Measurements from ENCODE around the gene SHISAL1.

Gene SHISAL1

DNA sequence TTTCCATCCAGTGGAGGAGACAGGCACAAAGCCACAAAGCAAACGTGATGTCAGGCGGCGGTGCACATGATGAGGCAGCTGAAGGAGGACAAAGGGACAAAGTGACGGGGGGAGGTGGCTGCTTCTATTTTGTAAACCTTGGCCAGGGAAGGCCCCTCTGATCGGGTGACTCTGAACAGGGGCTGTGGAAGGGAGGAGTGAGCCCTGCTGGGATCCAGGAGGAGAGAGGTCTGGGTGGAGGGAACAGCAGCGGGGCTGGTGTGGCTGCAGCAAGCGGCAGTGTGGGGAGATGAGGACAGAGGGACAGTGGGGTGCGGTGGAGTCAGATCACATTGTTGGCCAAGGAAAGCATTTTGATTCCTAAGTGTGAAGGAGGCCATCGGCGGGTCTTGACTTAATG, 36.7 kb downstream of the SHISAL1 start:
- no peak for DNase-seq

GRCh38 chr22:44275631-44275995, 37.1 kb downstream of the SHISAL1 start:
- DNase-seq: no peak

GRCh38 chr22:44274918-44275630, 37.7 kb downstream of the SHISAL1 start:
- no peak for DNase-seq

GRCh38 chr22:44273175-44273574, 39.6 kb downstream of the SHISAL1 start:
- no peak for DNase-seq

DNA sequence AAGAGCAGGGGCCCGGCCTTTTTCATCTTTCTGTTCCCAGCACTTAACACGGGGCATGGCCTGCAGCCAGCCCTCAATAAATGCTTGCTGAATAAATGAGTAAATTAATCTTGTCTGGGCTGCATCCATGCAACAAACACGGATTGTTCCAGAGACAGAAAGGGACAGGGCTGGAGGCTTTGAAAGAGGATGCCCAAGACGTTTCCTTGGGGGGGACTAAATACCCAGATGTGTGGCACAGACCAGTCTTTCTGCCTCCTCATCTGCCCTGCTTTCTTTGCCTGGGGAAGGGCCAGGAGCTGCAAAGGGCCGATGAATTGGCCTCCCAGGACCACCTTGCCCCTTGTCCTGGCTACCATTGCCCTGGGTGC, 40.4 kb downstream of the SHISAL1 start:
- no peak for DNase-seq

DNA sequence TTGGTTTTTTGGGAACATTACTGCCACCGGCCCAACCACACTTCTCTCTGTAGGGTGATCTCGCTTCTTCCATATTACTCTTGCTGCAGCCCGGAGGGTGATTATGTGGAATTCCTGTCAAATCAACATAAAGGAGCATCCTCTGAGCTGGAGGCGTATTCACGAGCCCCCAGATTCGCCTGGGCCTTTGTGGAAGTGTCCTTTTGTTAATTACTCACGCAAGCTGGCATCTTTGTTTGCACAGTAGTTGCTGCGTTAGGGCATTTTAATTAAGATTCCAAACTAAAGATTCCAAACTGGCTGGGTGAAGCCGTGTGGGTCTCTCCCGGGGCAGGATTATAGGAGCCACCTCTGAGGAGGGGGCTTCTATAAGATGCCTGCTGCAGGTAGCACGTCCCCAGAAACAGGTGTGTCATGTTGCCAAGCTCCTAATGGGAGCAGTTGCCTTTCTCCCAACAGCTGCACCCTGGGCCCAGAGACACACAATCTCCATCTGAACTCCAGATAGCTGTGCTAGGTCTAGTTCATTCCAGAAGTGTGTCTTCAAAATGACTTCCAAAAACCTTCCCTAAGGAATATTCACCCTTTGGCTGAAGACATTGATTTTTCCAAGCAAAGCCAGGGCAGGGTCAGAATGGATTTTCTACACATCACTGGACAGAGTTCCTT, 40.9 kb downstream of the SHISAL1 start:
- DNase-seq: no peak

GRCh38 chr22:44271010-44271500, 41.7 kb downstream of the SHISAL1 start:
- DNase-seq: no peak

DNA sequence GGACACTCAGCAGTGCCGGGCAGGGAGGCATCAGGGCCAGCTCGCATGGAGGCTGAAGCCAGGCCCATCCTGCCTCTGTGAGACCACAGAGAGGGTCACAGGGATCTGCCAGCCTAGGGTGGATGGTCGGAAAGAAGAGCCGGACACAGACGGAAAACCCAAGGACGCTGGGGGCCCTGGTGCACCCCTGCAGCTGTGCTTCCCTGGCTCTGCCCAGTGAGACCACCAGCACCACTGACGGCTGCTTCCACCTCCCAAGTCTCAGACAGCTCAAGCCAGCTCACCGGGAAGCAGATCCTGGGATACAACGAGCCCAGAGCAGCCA, 42.2 kb downstream of the SHISAL1 start:
- DNase-seq: no peak

DNA sequence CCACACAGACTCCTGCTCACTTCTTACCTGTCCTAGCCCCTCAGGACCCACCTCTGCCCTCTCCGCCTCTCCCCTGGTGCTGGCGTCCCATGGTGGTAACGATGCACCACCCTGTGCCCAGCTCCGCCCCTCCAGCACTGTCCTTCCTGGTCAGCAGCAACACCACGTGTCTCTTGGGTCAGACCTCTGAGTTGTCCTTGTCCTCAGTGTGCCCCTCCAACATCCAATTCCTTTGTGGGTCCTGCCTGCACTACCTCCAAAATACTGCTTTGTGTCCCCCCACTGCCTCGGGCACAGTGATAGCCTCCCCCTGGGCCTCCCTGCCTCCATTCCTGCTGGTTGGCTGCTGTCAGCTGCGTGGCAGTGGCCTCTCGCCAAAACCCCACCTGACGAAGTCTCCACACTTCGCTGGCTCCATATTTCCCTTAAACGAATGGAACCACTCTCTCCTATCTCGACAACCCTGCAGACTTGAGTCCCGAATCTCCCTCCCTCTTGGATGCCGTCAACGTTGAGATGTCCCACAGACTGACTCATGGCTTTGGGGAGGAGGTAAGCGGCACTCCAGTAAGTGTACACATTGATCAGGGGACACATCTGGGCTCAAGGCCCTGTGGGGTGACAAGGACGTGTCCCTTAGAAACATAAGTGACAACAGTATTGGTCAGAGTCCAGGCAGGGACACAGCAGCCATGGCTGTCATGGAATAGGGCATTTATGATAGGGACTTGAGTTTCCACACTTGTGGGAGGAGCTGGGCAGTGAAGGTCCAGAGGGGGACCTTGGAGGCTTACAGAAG, 42.8 kb downstream of the SHISAL1 start:
- no peak for DNase-seq

DNA sequence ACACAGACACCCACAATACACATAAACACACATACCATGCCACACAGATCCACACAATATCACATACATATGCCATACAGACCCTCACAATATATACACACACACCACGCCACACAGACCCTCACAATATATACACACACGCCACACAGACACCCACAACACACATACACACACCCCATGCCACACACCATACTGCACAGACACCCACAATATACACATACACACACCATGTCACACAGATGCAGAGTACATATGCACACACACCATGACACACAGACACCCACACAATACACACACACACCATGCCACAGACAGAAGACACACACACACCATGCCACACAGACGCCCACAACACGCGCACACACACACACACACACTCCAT, 43.6 kb downstream of the SHISAL1 start:
- no peak for DNase-seq

- no peak for DNase-seq
These were observed 44.2 kb downstream of the SHISAL1 start for GRCh38 chr22:44268431-44269116.

- DNase-seq: no peak
These were observed 44.9 kb downstream of the SHISAL1 start for GRCh38 chr22:44267856-44268255.

DNA sequence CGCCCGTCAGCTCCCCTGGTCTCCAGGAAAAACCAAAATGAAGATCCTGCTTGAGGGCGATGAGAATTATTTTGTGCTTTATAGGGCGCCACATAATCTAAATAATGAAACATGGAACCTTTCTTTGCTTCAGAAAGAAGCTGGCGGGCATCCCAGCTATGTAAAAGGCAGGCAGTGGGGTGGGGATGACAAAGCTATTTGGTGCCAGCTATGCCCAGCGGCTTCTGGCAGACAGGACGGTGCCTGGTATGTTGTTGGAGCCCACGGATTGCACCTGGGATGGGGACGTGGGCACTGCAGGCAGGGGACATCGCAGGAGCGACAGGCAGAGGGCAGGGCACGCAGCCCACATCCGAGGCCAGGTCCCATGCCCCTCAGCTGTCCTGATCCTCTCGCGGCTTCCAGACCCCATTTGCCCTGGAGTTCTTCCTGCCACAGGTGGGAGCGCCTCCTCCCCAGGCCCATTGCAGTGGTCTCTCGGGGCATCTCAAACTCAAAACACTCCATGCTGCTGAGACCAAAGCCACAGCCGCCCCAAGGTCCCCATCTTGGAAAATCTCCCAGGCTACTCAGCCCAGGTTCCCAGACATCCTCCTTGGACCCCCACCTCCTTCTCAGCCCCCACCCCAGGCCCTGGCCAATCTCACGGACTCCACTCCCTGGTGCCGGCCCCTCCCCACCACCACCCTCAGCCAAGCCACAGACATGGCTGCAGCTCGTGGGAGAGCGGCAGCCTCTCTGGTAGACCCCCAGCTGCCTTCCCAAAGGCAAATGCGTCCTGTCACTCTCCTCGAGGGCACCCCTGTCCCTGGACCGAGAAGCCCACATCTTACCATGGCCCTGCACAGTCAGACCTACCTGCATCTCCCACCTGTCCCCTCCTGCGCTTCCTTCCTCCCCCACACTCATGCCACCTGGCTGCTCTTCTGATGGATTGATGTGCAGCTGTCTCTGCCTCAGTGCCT, 45.7 kb downstream of the SHISAL1 start:
- DNase-seq: no peak

DNA sequence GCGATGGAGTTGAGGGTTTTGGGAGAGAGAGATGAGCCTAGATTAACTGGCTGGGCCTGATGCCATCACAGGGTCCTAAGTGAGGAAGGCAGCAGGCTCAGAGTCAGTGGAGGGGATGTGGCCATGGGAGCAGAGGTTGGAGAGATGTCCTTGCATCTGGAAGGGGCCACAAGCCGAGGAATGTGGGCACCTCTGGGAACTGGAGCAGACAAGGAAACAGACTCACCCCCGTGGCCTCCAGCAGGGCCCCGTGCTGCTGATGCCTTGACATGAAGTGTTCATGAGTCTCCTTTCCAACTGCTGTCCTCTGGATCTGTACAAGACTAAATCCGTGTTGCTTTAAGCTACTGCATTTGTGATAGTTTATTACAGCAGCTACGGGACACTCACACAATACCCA, 49.2 kb downstream of the SHISAL1 start:
- DNase-seq: no peak

GRCh38 chr22:44261861-44262595, 50.7 kb downstream of the SHISAL1 start:
- DNase-seq: peak; percentile 89

GRCh38 chr22:44261164-44261860, 51.4 kb downstream of the SHISAL1 start:
- DNase-seq: no peak

DNA sequence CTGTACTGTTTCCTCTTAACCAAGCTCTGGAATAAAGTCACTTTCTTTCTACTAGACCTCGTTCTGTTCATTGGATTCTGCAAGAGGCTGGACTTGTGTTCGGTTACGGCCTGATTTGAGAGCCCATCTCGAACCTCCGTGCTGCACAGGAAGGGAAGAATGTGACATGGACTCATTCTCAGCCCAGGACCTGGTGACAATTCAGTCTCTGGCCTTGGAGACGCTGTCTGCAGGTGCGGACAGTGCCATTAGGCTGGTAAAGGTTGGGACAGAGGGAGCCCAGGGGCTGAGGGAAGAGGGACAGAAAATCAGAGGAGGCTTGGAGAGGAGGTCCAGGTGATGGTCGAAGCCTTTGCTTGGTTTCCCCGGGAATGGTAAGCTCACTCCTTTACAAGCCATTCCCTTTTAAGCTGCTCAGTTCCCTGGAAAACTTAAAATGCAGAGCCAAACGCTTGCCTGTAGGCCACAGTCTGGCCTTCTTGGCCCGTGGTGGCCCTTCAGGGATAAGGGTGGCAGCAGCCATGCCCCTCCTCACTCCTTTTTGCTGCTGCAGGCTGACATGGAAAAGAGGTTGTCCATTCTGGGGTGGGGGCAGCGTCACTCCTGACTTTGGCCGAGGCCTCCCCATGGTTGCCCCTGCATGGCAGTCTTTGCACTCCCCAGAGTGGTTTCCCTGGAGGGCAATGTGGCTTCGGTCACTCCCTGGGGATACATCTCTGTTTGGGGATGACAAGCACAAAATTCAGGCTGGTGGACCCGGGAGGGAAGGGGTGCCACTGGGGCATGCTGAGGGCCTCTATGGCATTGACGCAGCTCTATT, 52.3 kb downstream of the SHISAL1 start:
- no peak for DNase-seq

GRCh38 chr22:44259366-44260215, 53.2 kb downstream of the SHISAL1 start:
- DNase-seq: no peak
